Activated T-helper 2 cell treated with anti-CD3 and anti-CD28 coated beads, Interferon-gamma antibody, Interleukin-2, Interleukin-4, amounts not matched to agents 10 μg/mL and 5 μg/mL and 100 μg/mL, durations not matched to agents 14 hours and 24 hours and 36 hours (primary cell): ENCODE measurements around the gene DACT2. TPM values are rescaled to one million over a fixed set of nuclear protein-coding genes. Genes with fewer than 3 reads are reported as not detected.

Experiments used
- DNase-seq: peaks from one replicate; pipeline ENCODE4 v3.0.0; 2021; ENCODE audit warnings: low spot score
- H3K27ac Mint-ChIP-seq: one replicate; pipeline ENCODE4 v1.8.0; 2021; ENCODE audit warnings: mixed read lengths
- H3K27me3 Mint-ChIP-seq: one replicate; pipeline ENCODE4 v1.8.0; 2021; ENCODE audit warnings: low read depth, mixed read lengths
- H3K36me3 Mint-ChIP-seq: one replicate; pipeline ENCODE4 v1.8.0; 2021; ENCODE audit warnings: low read depth, mixed read lengths
- H3K4me1 Mint-ChIP-seq: one replicate; pipeline ENCODE4 v1.8.0; 2021; ENCODE audit warnings: low read depth, mixed read lengths
- H3K4me3 Mint-ChIP-seq: one replicate; pipeline ENCODE4 v1.8.0; 2021; ENCODE audit warnings: low read depth, mild to moderate bottlenecking, moderate library complexity, mixed read lengths
- H3K9me3 Mint-ChIP-seq: one replicate; pipeline ENCODE4 v1.8.0; 2021; ENCODE audit warnings: mixed read lengths
- intact Hi-C: fragments of 100-400 bp; cut with micrococcal nuclease; formaldehyde crosslinking; loops from one replicate; pipeline ENCODE4 v1.15.1; 2023
- total RNA-seq: library from RNA; stranded (reverse); gene quantifications from 2 replicates; pipeline ENCODE4 v1.2.3, GENCODE V29; 2022

Gene DACT2
- total RNA-seq, 1 donor from 2014 or later = 0.80 TPM

- Mint-ChIP-seq H3K4me1 (no peaks in the 10 kb centered on the region), H3K27me3 (peaks cover 17% of the 10 kb centered on the region), H3K9me3 (no peaks in the 10 kb centered on the region), H3K36me3 (no peaks in the 10 kb centered on the region), H3K27ac (no peak overlapping the region), H3K4me3 (no peak overlapping the region)
- intact Hi-C loops = no loop called here
- no peak for DNase-seq
These were observed 12.4 kb upstream of the DACT2 start for GRCh38 chr6:168332020-168332419.

- DNase-seq = no peak
- Mint-ChIP-seq H3K27ac (no peak overlapping the region), H3K4me3 (no peak overlapping the region), H3K9me3 (no peaks in the 10 kb centered on the region), H3K36me3 (no peaks in the 10 kb centered on the region), H3K27me3 (peaks cover 26% of the 10 kb centered on the region), H3K4me1 (peaks cover 1% of the 10 kb centered on the region)
- intact Hi-C loops = no loop called here
These were observed 11.5 kb upstream of the DACT2 start for GRCh38 chr6:168331058-168331457.

GRCh38 chr6:168330403-168330802 lies 10.8 kb upstream of the DACT2 start:
- no peaks in the 10 kb centered on the region for H3K36me3 Mint-ChIP-seq
- no peak overlapping the region for H3K4me3 Mint-ChIP-seq
- peaks cover 32% of the 10 kb centered on the region for H3K27me3 Mint-ChIP-seq
- intact Hi-C loops = no loop called here
- H3K27ac Mint-ChIP-seq = no peak overlapping the region
- no peaks in the 10 kb centered on the region for H3K9me3 Mint-ChIP-seq
- no peak for DNase-seq
- peaks cover 1% of the 10 kb centered on the region for H3K4me1 Mint-ChIP-seq

GRCh38 chr6:168328086-168328485 lies 8.5 kb upstream of the DACT2 start:
- Mint-ChIP-seq H3K36me3 (no peaks in the 10 kb centered on the region), H3K27me3 (peaks cover 34% of the 10 kb centered on the region), H3K27ac (no peak overlapping the region), H3K4me3 (no peak overlapping the region), H3K9me3 (no peaks in the 10 kb centered on the region), H3K4me1 (peaks cover 11% of the 10 kb centered on the region)
- intact Hi-C loops = no loop called here
- no peak for DNase-seq

- Mint-ChIP-seq H3K9me3 (no peaks in the 10 kb centered on the region), H3K27ac (no peak overlapping the region), H3K36me3 (no peaks in the 10 kb centered on the region), H3K4me3 (no peak overlapping the region), H3K4me1 (peaks cover 15% of the 10 kb centered on the region), H3K27me3 (peaks cover 35% of the 10 kb centered on the region)
- intact Hi-C loops = no loop called here
- DNase-seq = no peak
These were observed 7.0 kb upstream of the DACT2 start for GRCh38 chr6:168326294-168327261.

- intact Hi-C loops = no loop called here
- H3K27me3 Mint-ChIP-seq = peaks cover 48% of the 10 kb centered on the region
- peaks cover 7% of the 10 kb centered on the region for H3K9me3 Mint-ChIP-seq
- H3K27ac Mint-ChIP-seq = no peak overlapping the region
- H3K4me1 Mint-ChIP-seq = peaks cover 15% of the 10 kb centered on the region
- H3K36me3 Mint-ChIP-seq = peaks cover 2% of the 10 kb centered on the region
- no peak for DNase-seq
- H3K4me3 Mint-ChIP-seq = no peak overlapping the region
These were observed 3.4 kb upstream of the DACT2 start for GRCh38 chr6:168322966-168323365.

GRCh38 chr6:168320634-168321033 lies 1.1 kb upstream of the DACT2 start:
- Mint-ChIP-seq H3K36me3 (peaks cover 2% of the 10 kb centered on the region), H3K9me3 (peaks cover 7% of the 10 kb centered on the region), H3K27ac (no peak overlapping the region), H3K4me1 (peaks cover 13% of the 10 kb centered on the region), H3K4me3 (no peak overlapping the region), H3K27me3 (peaks cover 36% of the 10 kb centered on the region)
- DNase-seq = no peak
- intact Hi-C loops = no loop called here

GRCh38 chr6:168318579-168319278 lies 848 bp downstream of the DACT2 start:
- H3K4me1 Mint-ChIP-seq = peaks cover 10% of the 10 kb centered on the region
- no peak for DNase-seq
- intact Hi-C loops = no loop called here
- peaks cover 7% of the 10 kb centered on the region for H3K9me3 Mint-ChIP-seq
- no peak overlapping the region for H3K27ac Mint-ChIP-seq
- H3K4me3 Mint-ChIP-seq = no peak overlapping the region
- H3K36me3 Mint-ChIP-seq = peaks cover 2% of the 10 kb centered on the region
- H3K27me3 Mint-ChIP-seq = peaks cover 42% of the 10 kb centered on the region

- Mint-ChIP-seq H3K4me3 (peak overlapping the region; percentile 5), H3K27ac (no peak overlapping the region), H3K9me3 (peaks cover 7% of the 10 kb centered on the region), H3K27me3 (peaks cover 44% of the 10 kb centered on the region), H3K4me1 (peaks cover 4% of the 10 kb centered on the region), H3K36me3 (peaks cover 2% of the 10 kb centered on the region)
- no peak for DNase-seq
- intact Hi-C loops = no loop called here
These were observed 1.5 kb downstream of the DACT2 start for GRCh38 chr6:168318090-168318489.

GRCh38 chr6:168315596-168315995 lies 4.0 kb downstream of the DACT2 start:
- intact Hi-C loops = no loop called here
- H3K27me3 Mint-ChIP-seq = peaks cover 31% of the 10 kb centered on the region
- H3K27ac Mint-ChIP-seq = no peak overlapping the region
- DNase-seq = no peak
- H3K4me1 Mint-ChIP-seq = no peaks in the 10 kb centered on the region
- H3K36me3 Mint-ChIP-seq = no peaks in the 10 kb centered on the region
- no peak overlapping the region for H3K4me3 Mint-ChIP-seq
- no peaks in the 10 kb centered on the region for H3K9me3 Mint-ChIP-seq

GRCh38 chr6:168314948-168315347 lies 4.6 kb downstream of the DACT2 start:
- H3K36me3 Mint-ChIP-seq = no peaks in the 10 kb centered on the region
- H3K4me1 Mint-ChIP-seq = no peaks in the 10 kb centered on the region
- peaks cover 31% of the 10 kb centered on the region for H3K27me3 Mint-ChIP-seq
- no peak overlapping the region for H3K27ac Mint-ChIP-seq
- no peak for DNase-seq
- no peak overlapping the region for H3K4me3 Mint-ChIP-seq
- no peaks in the 10 kb centered on the region for H3K9me3 Mint-ChIP-seq
- intact Hi-C loops = no loop called here

GRCh38 chr6:168314021-168314420 lies 5.6 kb downstream of the DACT2 start:
- H3K4me1 Mint-ChIP-seq = no peaks in the 10 kb centered on the region

GRCh38 chr6:168313431-168314011 lies 6.1 kb downstream of the DACT2 start:
- Mint-ChIP-seq H3K36me3 (no peaks in the 10 kb centered on the region), H3K4me3 (no peak overlapping the region), H3K9me3 (no peaks in the 10 kb centered on the region), H3K27me3 (peaks cover 24% of the 10 kb centered on the region), H3K27ac (no peak overlapping the region), H3K4me1 (no peaks in the 10 kb centered on the region)
- intact Hi-C loops = no loop called here
- no peak for DNase-seq

More at GRCh38 chr6:168314021-168314420, 5.6 kb downstream of the DACT2 start:
- intact Hi-C loops = no loop called here
- peaks cover 29% of the 10 kb centered on the region for H3K27me3 Mint-ChIP-seq
- DNase-seq = no peak
- H3K36me3 Mint-ChIP-seq = no peaks in the 10 kb centered on the region
- H3K27ac Mint-ChIP-seq = no peak overlapping the region
- H3K9me3 Mint-ChIP-seq = no peaks in the 10 kb centered on the region
- no peak overlapping the region for H3K4me3 Mint-ChIP-seq
